ENCODE measurements around the gene ARHGDIG. TPM values are rescaled to one million over a fixed set of nuclear protein-coding genes. Genes with fewer than 3 reads are reported as not detected.

The ARHGDIG gene
- total RNA-seq (2021) (0.41 and 0.48 TPM in 2 replicates), Bru-seq, nascent RNA (not detected), BruChase-seq, experiment 1, labeled RNA remaining after a 2-hour chase (percentile 17 among the genes with signal in this experiment), BruChase-seq, experiment 2, labeled RNA remaining after a 6-hour chase (percentile 23 among the genes with signal in this experiment)
- long read RNA-seq, result 0 reads

DNA sequence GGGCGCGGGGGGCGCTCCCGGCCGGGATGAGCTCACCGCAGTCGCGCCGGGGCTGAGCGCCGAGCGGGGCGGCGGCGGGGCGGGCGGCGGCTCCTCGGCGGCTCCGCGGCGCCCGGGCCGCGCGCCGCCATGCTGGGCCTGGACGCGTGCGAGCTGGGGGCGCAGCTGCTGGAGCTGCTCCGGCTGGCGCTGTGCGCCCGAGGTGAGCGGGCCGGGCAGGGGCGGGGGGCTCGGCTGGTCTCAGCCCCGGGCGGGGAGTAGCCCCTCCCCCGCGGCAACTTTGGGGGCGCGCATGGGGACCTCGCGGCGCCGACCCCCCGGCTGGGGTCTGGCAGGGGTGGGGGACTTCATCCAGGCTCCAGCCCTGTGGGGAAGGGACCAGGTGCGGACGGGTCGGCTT lies at the start of gene ARHGDIG:
TSS of gene ARHGDIG (plus strand) at position 40 of the 400 bp plus-strand sequence. CDS start at position 130, 90 bp downstream.
- intact Hi-C loops (cut with micrococcal nuclease; ENCODE audit: unreplicated experiment), result loop anchor here (2.0 kb wide), 1 partner anchor 72 kb away; the partner anchor contains the start of gene AXIN1
- Histone ChIP-seq H3K27ac (ENCODE audit: low read depth, low read length, poor library complexity, severe bottlenecking) (no peak within 1 kb of the TSS), H3K9me3 (ENCODE audit: low read depth, low read length, poor library complexity, severe bottlenecking) (no peaks in the 10 kb centered on the region), H3K4me3 (ENCODE audit: low read depth, low read length, poor library complexity, severe bottlenecking) (peak within 1 kb of the TSS; percentile 52), H3K36me3 (ENCODE audit: insufficient read depth, low read length, poor library complexity, severe bottlenecking) (no peaks in the 10 kb centered on the region), H3K4me1 (ENCODE audit: insufficient read depth, low read length, poor library complexity, severe bottlenecking) (no peaks in the 10 kb centered on the region), H3K27me3 (replicated peaks; ENCODE audit: insufficient read depth, low read depth, low read length, poor library complexity) (peaks cover 22% of the 10 kb centered on the region)
- ChIA-PET CTCF (no interaction called here), POLR2A (ENCODE audit: low non-redundant PET) (no interaction called here)
- DNase-seq (ENCODE audit: low spot score), result no peak
- no peak for TF ChIP-seq EZH2 (IDR thresholded peaks at IDR 0.05; ENCODE audit: borderline replicate concordance, low read depth, low read length, poor library complexity, severe bottlenecking)
- TF ChIP-seq, protein P1, sequence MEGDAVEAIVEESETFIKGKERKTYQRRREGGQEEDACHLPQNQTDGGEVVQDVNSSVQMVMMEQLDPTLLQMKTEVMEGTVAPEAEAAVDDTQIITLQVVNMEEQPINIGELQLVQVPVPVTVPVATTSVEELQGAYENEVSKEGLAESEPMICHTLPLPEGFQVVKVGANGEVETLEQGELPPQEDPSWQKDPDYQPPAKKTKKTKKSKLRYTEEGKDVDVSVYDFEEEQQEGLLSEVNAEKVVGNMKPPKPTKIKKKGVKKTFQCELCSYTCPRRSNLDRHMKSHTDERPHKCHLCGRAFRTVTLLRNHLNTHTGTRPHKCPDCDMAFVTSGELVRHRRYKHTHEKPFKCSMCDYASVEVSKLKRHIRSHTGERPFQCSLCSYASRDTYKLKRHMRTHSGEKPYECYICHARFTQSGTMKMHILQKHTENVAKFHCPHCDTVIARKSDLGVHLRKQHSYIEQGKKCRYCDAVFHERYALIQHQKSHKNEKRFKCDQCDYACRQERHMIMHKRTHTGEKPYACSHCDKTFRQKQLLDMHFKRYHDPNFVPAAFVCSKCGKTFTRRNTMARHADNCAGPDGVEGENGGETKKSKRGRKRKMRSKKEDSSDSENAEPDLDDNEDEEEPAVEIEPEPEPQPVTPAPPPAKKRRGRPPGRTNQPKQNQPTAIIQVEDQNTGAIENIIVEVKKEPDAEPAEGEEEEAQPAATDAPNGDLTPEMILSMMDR (conservative IDR thresholded peaks at IDR 0.05; ENCODE audit: low read depth, low read length), result no peak
- BruUV-seq (replicated peaks), result no TSS peak

DNA sequence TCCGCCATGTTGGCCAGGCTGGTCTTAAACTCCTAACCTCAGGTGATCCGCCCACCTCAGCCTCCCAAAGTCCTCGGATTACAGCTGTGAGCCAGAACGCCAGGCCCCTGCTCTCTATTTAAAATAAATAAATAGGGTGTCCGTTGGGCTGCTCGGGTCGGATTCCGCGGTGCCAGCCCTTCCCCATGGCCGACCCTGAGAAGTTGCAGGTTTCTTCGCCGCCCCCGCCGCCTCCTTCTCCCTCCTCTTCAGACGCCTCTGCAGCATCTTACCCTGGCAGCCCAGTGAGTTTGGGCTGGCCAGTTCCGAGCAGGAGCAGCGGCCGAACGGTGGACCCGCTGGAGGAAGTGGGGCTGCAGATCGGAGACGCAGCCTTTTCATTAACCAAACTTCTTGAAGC lies 49.4 kb upstream of the ARHGDIG start:
- H3K27ac ChIP-seq (ENCODE audit: low read depth, low read length, poor library complexity, severe bottlenecking), result no peak overlapping the region
- no peaks in the 10 kb centered on the region for H3K9me3 ChIP-seq (ENCODE audit: low read depth, low read length, poor library complexity, severe bottlenecking)
- no TSS peak for BruUV-seq (replicated peaks)
- intact Hi-C loops (cut with micrococcal nuclease; ENCODE audit: unreplicated experiment), result no loop called here
- H3K4me1 ChIP-seq (ENCODE audit: insufficient read depth, low read length, poor library complexity, severe bottlenecking), result peaks cover 11% of the 10 kb centered on the region
- TF ChIP-seq, protein P1 (conservative IDR thresholded peaks at IDR 0.05; ENCODE audit: low read depth, low read length), result no peak
- TF ChIP-seq EZH2 (IDR thresholded peaks at IDR 0.05; ENCODE audit: borderline replicate concordance, low read depth, low read length, poor library complexity, severe bottlenecking), result no peak
- H3K36me3 ChIP-seq (ENCODE audit: insufficient read depth, low read length, poor library complexity, severe bottlenecking), result peaks cover 21% of the 10 kb centered on the region
- POLR2A ChIA-PET (ENCODE audit: low non-redundant PET), result no interaction called here
- CTCF ChIA-PET, result no interaction called here
- DNase-seq (ENCODE audit: low spot score), result no peak
- no peak overlapping the region for H3K4me3 ChIP-seq (ENCODE audit: low read depth, low read length, poor library complexity, severe bottlenecking)
- no peaks in the 10 kb centered on the region for H3K27me3 ChIP-seq (replicated peaks; ENCODE audit: insufficient read depth, low read depth, low read length, poor library complexity)

DNA sequence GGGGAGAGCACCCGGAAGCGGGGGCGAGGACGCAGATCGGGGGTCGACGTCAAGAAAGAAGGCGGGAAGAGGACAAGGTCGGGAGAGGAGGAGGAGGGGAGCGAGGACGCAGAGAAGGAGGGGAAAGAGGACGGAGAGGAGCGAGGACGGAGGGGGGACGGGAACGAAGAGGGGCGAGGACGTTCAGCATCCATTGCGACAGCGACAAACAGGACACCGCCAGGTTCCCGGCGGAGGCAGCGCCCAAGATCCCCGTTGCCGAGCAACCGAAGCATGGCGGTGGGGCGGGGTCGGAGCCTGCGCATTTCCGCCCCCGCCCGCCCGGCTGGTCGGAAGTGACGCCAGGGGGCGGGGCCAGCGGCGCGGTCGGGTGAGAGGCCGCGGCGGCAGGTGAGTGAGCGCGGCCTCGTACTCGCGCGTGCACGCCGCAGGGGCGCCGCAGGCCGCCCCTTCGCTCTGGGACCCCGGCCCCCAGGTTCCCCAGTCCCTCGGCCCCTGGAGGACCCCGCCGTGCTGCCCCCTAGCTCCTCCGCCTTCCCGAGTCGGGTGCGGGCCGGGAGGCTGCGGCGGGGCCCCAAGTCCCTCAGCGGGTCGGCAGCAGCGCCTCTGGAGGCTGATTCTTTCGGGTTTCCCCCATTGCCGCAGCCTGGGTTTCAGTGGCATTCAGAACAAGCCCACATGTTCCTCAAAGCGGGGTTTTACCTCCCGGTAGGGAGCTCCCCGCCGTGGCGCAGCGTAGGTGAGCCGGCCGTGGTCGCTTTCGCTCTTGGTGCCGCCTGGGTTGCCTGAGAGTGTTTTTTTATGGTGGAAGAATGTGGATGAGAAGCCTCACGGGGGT lies 45.7 kb upstream of the ARHGDIG start, which contains the start of gene FAM234A:
TSS of gene FAM234A (plus strand) at position 354 of the 838 bp plus-strand sequence. CDS start 19,593 bp downstream, outside the sequence.
- BruUV-seq (replicated peaks), result no TSS peak
- DNase-seq (ENCODE audit: low spot score), result peak; percentile 97
- ChIA-PET CTCF (interaction anchor here (0.7 kb wide), 2 partner anchors 117 to 139 kb away, joined by 4 to 8 read pairs; no protein-coding TSS in a partner anchor), POLR2A (ENCODE audit: low non-redundant PET) (no interaction called here)
- TF ChIP-seq, protein P1 (conservative IDR thresholded peaks at IDR 0.05; ENCODE audit: low read depth, low read length), result peak; percentile 45
- no peak for TF ChIP-seq EZH2 (IDR thresholded peaks at IDR 0.05; ENCODE audit: borderline replicate concordance, low read depth, low read length, poor library complexity, severe bottlenecking)
- no peaks in the 10 kb centered on the region for H3K4me1 ChIP-seq (ENCODE audit: insufficient read depth, low read length, poor library complexity, severe bottlenecking)
- H3K27ac ChIP-seq (ENCODE audit: low read depth, low read length, poor library complexity, severe bottlenecking), result peak within 1 kb of the TSS; percentile 99
- peak within 1 kb of the TSS; percentile 77 for H3K4me3 ChIP-seq (ENCODE audit: low read depth, low read length, poor library complexity, severe bottlenecking)
- H3K9me3 ChIP-seq (ENCODE audit: low read depth, low read length, poor library complexity, severe bottlenecking), result no peaks in the 10 kb centered on the region
- no peaks in the 10 kb centered on the region for H3K36me3 ChIP-seq (ENCODE audit: insufficient read depth, low read length, poor library complexity, severe bottlenecking)
- intact Hi-C loops (cut with micrococcal nuclease; ENCODE audit: unreplicated experiment), result loop anchor here (2.0 kb wide), 1 partner anchor 118 kb away; the partner anchor contains the start of gene AXIN1
- H3K27me3 ChIP-seq (replicated peaks; ENCODE audit: insufficient read depth, low read depth, low read length, poor library complexity), result no peaks in the 10 kb centered on the region

Measured in A673 (cell line).